Right lobe of liver (tissue), 4 donors: ENCODE data around the gene NPFFR1.

Experiments used
- CTCF ChIP-seq, 4 donors: fragments of 200-600 bp in 3 of 4; fragments of 450-650 bp in 1 of 4; IDR thresholded peaks; one replicate each; pipeline versions ENCODE4 v1.5.1 to v1.8.0; 2016 to 2022; ENCODE audit warnings: antibody characterized with exemption in 4 of 4, mild to moderate bottlenecking in 2 of 4
- POLR2A ChIP-seq: fragments of 450-650 bp; IDR thresholded peaks from one replicate; pipeline ENCODE4 v1.6.1; 2017; ENCODE audit warnings: antibody characterized with exemption, mild to moderate bottlenecking
- donor health status: DM: no; HTN: no; CAD: no.
- donor health status: DM: no; HTN: no; CAD: no.
- donor health status: DM: no; HTN: yes; CAD: no.

GRCh38 chr10:70198696-70199466 is 84.9 kb downstream of the NPFFR1 start:
- TF ChIP-seq CTCF (IDR thresholded peaks at IDR 0.05) (no peak), POLR2A (no peak)
